EH (cell line): Measurements from ENCODE around the gene INPP5A.
"Not testable (repeated sequence)": the region's sequence is repeated elsewhere in the genome, so short reads cannot be mapped to it uniquely, and the experiment has no call there.

Experiments
- DNase-seq: peaks from one replicate; pipeline ENCODE4 v3.0.0-alpha.2; 2015; ENCODE audit warnings: low read depth

INPP5A gene

GRCh38 chr10:132537684-132538001, at the start of gene INPP5A:
INPP5A (plus strand) TSS chr10:132537787; CDS start chr10:132538097, 310 bp downstream.
- DNase-seq = no peak

GRCh38 chr10:132488231-132488821, 49.3 kb upstream of the INPP5A start:
- no peak for DNase-seq

DNA sequence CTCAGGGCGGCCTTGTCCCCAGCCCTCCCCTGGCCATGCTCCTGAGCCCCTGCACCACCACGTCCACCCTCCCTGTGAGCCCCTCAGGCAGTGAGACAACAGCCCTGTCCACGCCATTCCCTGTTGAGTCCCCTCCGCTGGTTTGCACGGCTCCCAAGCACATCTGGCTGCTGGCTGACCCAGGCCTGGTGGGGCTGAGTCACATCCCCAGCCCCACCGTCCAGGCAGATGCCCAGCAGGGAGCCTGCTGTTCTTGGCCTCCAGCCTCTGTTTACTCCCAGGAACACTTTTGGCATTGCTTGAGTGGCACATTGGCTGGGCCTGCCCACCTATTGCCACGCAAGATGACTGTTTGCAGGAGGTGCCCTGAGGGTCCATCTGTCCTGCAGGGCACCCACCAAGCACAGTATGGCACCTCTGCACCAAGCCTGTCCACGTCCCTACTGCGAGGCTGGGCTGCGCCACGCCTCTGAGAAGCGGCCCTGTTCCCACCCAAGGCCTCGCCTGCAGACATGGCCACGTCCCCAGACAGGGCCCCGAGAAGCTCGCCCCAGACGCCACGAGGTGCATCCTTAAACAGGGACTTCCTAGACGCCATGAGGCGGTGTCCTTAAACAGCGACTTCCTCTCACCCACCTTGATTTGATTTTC, 48.4 kb upstream of the INPP5A start:
- DNase-seq = peak; percentile 78

- no peak for DNase-seq
Observed at GRCh38 chr10:132489704-132490534, 47.7 kb upstream of the INPP5A start.

DNA sequence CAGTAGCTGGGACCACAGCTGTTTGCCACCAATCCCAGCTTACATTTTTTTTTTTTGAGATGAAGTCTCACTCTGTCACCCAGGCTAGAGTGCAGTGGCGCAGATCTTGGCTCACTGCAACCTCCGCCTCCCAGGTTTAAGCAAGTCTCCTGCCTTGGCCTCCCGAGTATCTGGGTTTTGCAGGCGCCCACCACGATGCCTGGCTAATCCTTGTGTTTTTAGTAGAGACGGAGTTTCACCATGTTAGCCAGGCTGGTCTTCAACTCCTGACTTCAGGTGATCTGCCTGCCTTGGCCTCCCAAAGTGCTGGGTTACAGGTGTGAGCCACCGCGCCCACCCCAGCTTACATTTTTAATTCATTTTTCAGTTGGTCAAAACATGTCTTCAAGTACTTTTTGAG, 46.1 kb upstream of the INPP5A start:
- not testable (repeated sequence) for DNase-seq

DNA sequence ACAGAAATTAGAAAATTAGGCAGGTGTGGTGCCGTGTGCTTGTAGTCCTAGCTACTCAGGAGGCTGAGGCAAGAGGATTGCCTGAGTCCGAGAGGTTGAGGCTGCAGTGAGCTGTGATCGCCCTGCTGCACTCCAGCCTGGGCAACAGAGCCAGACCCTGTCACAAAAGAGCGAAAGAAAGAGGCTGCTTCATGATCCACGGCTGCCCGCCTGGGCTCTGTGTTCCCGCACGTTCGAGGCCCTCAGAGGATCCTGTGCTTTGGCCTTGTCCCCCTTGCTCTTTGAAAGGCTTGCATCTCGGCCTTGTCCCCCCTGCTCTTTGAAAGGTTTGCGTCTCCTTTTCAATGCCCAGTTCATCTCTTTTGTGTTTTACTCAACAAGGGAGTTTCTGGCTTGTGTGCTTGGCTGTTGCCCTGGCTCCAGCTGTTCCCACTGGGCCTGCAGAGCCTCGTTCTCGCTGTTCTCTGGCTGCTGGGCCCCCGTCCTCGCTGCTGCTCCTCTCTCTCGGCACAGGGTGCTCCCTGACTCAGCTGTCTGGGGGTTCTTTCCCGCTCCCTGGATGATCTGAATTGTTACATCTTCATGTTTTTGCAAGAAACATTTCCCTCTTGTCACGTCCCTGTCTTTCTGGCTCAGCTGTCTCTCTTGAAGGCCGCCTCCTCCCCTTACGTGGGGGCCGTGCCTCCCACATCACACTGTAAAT, 45.1 kb upstream of the INPP5A start:
- DNase-seq = no peak

DNA sequence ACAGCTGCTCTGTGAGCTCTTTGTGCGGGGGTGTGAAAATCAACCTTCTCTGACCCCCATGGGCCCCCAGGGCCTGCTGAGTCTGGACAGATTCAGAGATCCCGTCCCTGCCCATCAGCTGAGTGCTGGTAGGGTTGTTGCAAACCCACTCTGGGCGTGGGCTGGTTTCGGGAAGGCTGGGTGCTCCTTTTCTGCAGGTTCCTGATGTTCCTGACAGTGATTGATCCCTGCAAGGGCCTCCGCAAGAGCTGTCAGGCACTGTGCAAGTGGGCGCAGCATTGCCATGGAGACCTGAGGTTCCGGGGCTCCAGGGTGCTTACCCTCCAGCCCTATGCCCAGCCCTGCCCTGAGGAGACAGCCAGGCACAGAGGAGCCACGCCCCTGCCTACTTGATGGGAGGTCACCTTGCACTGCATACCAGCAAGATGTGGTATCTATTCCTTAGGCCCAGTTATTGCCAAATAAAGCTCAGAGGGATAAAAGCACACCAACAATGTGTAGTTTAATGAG, 44.3 kb upstream of the INPP5A start:
- no peak for DNase-seq

DNA sequence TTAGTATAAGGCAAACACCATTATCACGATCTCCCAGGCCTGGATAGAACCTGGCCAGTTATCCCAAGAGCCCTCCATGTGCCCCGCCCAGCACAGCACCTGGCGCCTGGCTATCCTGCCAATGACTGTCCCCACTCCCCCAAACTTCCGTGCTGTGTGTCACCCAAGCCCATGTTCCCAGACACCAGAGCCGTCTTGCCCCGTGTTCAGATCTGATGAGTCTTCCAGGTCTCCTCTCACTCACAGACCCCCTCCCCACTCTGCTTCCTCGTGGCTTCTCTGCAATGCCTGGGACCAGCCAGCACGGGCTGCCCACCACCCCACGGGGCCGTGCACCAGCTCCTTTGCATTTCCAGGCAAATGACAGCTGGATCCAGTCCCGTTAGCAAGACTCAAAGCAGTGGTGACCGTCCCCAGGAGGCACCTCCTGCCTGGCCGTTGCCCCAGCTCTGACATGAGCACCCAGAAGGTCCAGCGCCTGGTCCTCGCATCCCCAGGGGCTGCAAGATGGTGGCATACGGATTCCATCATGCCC, 43.8 kb upstream of the INPP5A start:
- no peak for DNase-seq

DNA sequence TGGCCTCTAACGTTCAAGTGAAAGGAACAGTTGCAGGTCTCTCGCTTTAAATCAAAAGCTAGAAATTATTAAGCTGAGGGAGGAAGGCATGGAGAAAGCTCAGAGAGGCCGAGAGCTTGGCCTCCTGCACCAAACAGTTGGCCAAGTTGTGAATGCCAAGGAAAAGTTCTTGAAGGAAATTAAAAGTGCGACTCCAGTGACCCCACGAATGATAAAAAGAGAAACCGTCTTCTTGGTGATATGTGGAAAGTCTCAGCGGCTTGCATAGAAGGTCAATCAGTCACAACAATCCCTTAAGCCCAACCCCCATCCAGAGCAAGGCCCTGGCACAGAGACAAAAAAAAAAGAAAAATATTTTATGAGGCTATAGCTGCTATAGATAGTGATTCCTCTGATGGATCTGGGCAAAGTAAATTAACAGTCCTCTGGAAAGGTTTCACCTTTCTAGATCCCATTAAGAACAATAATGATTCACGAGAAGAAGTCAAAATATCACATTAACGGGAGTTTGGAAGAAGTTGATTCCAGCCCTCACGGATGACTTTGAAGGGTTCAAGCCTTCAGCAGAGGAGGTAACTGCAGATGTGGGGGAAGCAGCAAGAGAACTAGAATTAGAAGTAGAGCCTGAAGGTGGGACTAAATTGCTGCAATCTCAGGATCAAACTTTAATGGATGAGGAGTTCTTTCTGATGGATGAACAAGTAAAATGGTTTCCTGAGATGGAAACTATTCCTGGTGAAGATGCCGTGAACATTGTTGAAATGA, 42.5 kb upstream of the INPP5A start:
- DNase-seq = no peak

DNA sequence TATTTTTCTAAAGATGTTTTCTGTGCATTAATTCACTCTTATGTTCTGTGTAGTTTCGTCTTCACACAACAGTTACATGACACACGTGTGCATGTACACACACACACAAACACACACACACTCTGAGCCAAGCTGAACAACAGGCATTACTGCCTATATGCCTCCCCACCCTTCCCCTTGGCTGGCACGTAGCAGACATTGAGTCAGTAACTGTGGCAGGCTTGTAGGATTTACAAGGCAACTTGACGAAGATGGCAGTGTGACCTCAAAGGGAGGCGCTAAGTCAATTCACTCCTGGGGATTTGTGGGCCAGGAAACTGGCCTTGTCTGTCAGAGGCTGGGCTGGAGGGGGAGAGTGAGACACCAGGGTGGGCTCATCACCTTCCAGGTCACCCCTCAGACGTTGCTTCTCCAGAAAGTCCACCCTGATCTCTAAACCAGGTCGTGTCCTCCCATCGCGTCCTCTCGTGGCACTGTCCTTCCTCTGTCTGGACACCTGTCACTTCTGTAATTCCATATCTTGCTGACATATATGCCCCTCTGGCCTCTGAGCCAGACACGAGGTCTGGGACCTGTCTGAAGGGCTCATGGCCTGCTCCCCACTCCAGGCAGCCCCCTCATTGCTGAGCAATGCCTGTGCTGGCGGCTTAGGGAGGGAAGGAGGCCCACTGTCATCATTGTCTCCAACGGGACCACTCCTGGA, 41.1 kb upstream of the INPP5A start:
- DNase-seq = no peak

- DNase-seq = no peak
Observed at GRCh38 chr10:132497063-132497680, 40.4 kb upstream of the INPP5A start.

DNA sequence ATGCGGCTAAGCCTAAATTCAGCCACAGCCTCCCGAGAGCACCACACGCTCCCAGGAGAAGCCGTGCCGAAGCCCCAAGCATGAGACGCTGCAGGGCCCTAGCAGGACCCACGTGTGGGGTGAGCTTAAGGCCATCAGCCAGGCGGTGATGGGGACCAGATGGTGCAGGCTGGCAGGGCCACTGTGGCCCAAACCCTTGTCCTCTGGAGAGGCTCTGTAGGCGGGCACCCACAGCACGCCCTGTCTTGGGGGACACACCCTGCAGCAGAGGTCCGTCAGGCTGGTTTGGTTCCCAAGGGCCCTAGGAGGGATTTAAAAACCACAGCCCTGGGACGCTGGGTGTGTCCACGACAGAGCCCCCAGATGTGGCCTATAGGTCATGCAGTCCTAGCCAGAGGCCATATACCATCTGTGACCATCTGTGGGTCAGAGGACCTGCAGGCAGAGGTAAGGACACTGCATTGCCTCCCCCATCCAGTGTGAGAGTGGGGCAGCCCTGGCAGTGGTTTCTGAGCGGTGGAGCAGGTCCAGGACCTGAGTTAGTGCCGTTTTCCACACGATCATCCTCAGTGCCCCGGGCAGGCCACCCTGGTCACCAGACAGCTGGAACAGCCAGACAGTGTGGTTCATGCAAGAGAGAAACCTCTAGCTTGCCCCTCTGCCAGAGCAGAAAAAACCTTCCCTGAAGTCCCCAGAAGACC, 39.6 kb upstream of the INPP5A start:
- DNase-seq = no peak

GRCh38 chr10:132498562-132499366, 38.8 kb upstream of the INPP5A start:
- DNase-seq = no peak

DNA sequence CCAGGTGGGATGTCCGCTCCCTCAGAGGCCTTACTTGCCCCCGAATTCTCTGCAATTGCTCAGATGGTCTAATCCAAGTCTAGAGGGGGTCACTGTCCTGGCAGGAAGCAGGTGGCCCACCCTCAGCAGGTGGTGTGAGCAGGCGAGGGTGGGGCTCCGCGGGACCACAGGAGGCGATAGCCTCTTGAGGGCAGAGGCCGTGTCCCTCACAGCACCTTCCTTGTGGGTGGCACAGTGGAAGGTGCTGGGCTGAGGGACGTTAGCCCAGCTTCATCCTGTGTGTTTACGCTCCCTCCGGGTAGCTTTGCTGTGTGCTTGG, 38.3 kb upstream of the INPP5A start:
- DNase-seq = no peak

DNA sequence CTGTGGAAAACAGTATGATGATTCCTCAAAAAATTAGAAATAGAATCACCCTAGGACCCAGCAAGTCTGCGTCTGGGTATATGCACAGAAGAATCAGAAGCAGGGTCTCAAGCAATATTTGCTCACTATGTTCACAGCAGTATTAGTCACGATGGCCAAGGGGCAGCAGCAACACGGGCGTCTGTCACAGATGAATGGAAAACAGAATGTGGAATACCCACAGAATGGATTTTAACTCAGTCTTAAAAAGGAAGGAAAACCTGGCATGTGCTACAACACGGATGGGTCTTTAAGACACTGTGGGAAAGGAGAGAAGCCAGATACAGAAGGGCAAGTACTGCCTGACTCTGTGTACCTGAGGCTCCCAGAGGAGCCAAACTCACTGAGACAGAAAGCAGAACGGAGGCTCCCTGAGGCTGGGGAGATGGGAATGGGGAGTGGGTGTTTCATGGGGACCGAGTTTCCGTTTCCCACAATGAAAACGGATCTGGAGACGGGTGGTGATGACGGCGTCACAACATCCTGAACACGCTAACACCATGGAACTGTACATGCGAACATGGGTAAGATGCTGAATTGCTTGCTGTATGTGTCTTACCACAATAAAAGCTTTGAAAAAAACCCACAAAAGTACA, 36.7 kb upstream of the INPP5A start:
- DNase-seq = no peak

DNA sequence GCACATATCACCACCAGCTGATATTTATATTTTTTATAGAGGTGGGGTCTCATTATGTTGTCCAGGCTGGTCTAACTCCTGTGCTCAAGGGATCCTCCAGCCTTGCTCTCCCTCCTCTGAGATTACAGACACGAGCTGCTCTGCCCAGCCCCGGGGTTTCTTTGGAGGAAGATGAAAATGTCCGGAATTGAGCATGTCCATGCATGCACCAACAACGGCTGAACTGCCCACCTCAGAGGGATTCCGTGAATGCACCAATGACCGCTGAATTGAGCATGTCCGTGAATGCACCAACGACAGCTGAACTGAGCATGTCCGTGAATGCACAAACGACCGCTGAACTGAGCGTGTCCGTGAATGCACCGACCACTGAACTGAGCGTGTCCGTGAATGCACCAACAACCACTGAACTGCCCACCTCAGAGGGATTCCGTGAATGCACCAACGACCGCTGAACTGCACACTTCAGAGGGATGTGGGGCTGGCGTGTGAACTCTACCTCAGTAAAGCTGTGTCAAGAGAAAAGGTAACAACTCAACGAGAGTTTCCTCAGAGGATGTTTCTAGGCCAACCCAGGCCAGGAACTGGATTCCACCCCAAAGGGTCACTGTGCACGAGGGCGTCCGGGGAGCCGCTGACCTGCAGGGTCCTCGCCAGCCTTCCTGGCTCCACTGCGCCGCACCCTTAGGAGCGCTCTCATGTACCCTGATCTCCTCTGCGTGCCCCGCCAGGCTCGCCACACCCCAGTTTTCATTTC, 34.9 kb upstream of the INPP5A start:
- DNase-seq = no peak

DNA sequence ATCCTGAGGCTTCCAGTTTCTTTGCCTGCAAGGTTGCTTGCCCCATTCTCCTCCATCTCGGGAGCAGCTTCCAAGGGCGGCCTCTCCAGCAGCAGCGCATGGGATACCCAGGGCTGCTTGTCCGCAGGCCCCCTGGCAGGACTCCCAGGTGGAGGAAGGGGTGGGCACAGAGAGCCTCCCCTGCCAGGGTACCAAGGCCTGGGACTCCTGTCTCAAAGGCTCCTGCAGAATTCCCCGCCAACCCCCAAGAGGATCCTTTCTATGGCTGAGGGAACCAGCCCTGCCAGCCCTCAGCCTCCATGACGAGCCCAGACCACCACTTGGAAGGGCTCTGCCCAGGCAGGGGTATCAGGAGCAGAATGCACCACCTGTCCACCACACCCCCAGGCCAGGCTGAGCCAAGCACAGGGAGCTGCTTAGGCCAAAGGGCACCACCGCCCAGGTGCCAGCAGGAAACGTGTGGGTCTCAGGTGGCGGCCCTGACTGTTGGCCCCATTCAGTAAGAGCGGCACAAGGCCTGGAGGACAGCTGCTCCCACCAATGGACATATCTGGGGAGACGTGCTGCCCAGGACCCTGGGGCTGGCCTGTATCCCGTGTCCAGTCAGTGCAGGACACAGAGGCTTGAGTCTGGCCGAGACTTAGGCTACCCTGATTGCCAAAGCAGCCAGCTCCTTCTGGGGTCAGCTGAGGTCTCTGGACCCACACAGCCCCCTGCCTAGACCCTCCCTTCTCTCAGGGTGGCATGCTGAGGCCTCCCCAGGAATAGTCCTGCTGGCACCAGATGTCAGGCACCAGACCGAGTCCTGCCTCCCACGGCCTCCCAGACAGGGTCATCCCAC, 33.8 kb upstream of the INPP5A start:
- no peak for DNase-seq
